Esophagus squamous epithelium (tissue), 4 donors: ENCODE results near the gene MLPH.

Source experiments
- CTCF ChIP-seq, 6 experiments: fragments of 450-650 bp in 4 of 6; fragments of 200-600 bp in 2 of 6; sonication (generic) in 2 of 6; IDR thresholded peaks; one replicate each; pipeline ENCODE4 v1.5.1; 2016 to 2019; ENCODE audit warnings: antibody characterized with exemption in 6 of 6, mild to moderate bottlenecking in 4 of 6, moderate library complexity in 4 of 6
- POLR2A ChIP-seq, 4 donors: fragments of 450-650 bp; IDR thresholded peaks; one replicate each; pipeline ENCODE4 v1.6.1; 2017; ENCODE audit warnings: antibody characterized with exemption in 4 of 4, mild to moderate bottlenecking in 4 of 4, moderate library complexity in 3 of 4

- TF ChIP-seq CTCF (IDR thresholded peaks at IDR 0.05) (peak; percentile 87 to 98 (median 98)), POLR2A (IDR thresholded peaks at IDR 0.05) (no peak)
These were observed 85.1 kb downstream of the MLPH start for GRCh38 chr2:237572021-237572741.
